ENCODE measurements around the gene KCNN2. TPM values are rescaled to one million over a fixed set of nuclear protein-coding genes. Genes with fewer than 3 reads are reported as not detected.

The KCNN2 gene
- total and polyA plus RNA-seq, 2 donors from 2014 or later, result 1.5 to 1.7 TPM

- intact Hi-C loops (cut with DNase I), result no loop called here
- Histone ChIP-seq H3K9ac (ENCODE audit: low read length in 3 of 3) (no peak overlapping the region), H3K9me3 (ENCODE audit: control insufficient read depth in 2 of 3, insufficient read depth in 1 of 3, low read length in 3 of 3) (no peaks in the 10 kb centered on the region), H3K4me1 (ENCODE audit: control insufficient read depth in 2 of 3, insufficient read depth in 2 of 3, low read depth in 1 of 3, low read length in 3 of 3) (peaks cover 0 to 8% (median 0%) of the 10 kb centered on the region in 3 donors), H3K27me3 (ENCODE audit: control insufficient read depth, insufficient read depth, low read length) (peaks cover 12% of the 10 kb centered on the region), H3K36me3 (ENCODE audit: control insufficient read depth in 2 of 3, insufficient read depth in 3 of 3, low read length in 3 of 3) (no peaks in the 10 kb centered on the region), H3K27ac (ENCODE audit: low read depth in 2 of 2, low read length in 2 of 2) (no peak overlapping the region), H3K4me3 (ENCODE audit: low read length in 3 of 3) (peak overlapping the region; percentile 0 to 67 (median 64))
- FAIRE-seq (no peak), DNase-seq (peak in 1 of 5 donors; percentile 27)
- no peak for TF ChIP-seq CTCF (IDR thresholded peaks at IDR 0.05; ENCODE audit: borderline replicate concordance, extremely low read depth, insufficient read depth)
Observed at GRCh38 chr5:114363837-114364236, 2.0 kb downstream of the KCNN2 start.

GRCh38 chr5:114367029-114367428, 5.2 kb downstream of the KCNN2 start:
- DNase-seq, result peak in 1 of 5 donors; percentile 26
- Histone ChIP-seq H3K9me3 (ENCODE audit: control insufficient read depth in 2 of 3, insufficient read depth in 1 of 3, low read length in 3 of 3) (no peaks in the 10 kb centered on the region), H3K9ac (ENCODE audit: low read length in 3 of 3) (no peak overlapping the region), H3K4me1 (ENCODE audit: control insufficient read depth in 2 of 3, insufficient read depth in 2 of 3, low read depth in 1 of 3, low read length in 3 of 3) (peaks cover 0 to 6% (median 0%) of the 10 kb centered on the region in 3 donors), H3K36me3 (ENCODE audit: control insufficient read depth in 2 of 3, insufficient read depth in 3 of 3, low read length in 3 of 3) (no peaks in the 10 kb centered on the region), H3K27me3 (ENCODE audit: control insufficient read depth, insufficient read depth, low read length) (peaks cover 6% of the 10 kb centered on the region), H3K4me3 (ENCODE audit: low read length in 3 of 3) (no peak overlapping the region), H3K27ac (ENCODE audit: low read depth in 2 of 2, low read length in 2 of 2) (no peak overlapping the region)
- intact Hi-C loops (cut with DNase I), result no loop called here
- TF ChIP-seq CTCF (IDR thresholded peaks at IDR 0.05; ENCODE audit: borderline replicate concordance, extremely low read depth, insufficient read depth), result no peak
- no peak for FAIRE-seq

- Histone ChIP-seq H3K9ac (ENCODE audit: low read length in 3 of 3) (no peak overlapping the region), H3K4me1 (ENCODE audit: control insufficient read depth in 2 of 3, insufficient read depth in 2 of 3, low read depth in 1 of 3, low read length in 3 of 3) (no peaks in the 10 kb centered on the region), H3K27me3 (ENCODE audit: control insufficient read depth, insufficient read depth, low read length) (no peaks in the 10 kb centered on the region), H3K4me3 (ENCODE audit: low read length in 3 of 3) (no peak overlapping the region), H3K9me3 (ENCODE audit: control insufficient read depth in 2 of 3, insufficient read depth in 1 of 3, low read length in 3 of 3) (no peaks in the 10 kb centered on the region), H3K36me3 (ENCODE audit: control insufficient read depth in 2 of 3, insufficient read depth in 3 of 3, low read length in 3 of 3) (no peaks in the 10 kb centered on the region), H3K27ac (ENCODE audit: low read depth in 2 of 2, low read length in 2 of 2) (no peak overlapping the region)
- DNase-seq (no peak), FAIRE-seq (no peak)
- TF ChIP-seq CTCF (IDR thresholded peaks at IDR 0.05; ENCODE audit: borderline replicate concordance, extremely low read depth, insufficient read depth), result no peak
- intact Hi-C loops (cut with DNase I), result no loop called here
Observed at GRCh38 chr5:114369680-114370417, 8.0 kb downstream of the KCNN2 start.
